ENCODE data around the gene BMPER.

GRCh38 chr7:34042406-34042805 is 137.1 kb downstream of the BMPER start:
- TF ChIP-seq GATA2 (IDR thresholded peaks at IDR 0.05; ENCODE audit: low read depth, low read length) (no peak), GATA3 (IDR thresholded peaks at IDR 0.05; ENCODE audit: low read depth, low read length) (no peak)

Measured in SH-SY5Y (cell line).